Measurements from ENCODE around the gene PRSS48.

PRSS48 gene

DNA sequence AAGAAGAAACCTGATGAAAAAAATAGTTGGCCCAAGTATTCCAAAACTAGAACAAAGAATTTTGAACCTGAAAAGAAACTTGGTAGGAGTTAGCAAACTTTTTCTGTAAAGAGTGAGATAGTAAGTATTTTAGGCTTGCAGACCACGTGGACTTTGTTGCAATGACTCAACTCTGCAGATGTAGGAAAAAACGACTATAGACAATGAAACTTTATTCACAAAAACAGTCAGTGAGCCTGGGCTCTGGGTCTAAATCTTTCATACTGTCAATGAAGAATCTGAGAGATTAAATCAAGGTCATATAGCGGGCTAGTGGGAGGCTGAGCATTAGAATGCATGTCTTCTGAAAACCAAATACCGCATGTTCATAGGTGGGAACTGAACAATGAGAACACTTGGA lies 25.5 kb downstream of the PRSS48 start:
- WGBS (ENCODE audit: extremely low coverage, insufficient coverage, low lambda C conversion rate), result no CpG with 5 or more reads among the region's 4 CpGs
- Histone ChIP-seq H3K4me1 (ENCODE audit: control insufficient read depth, low read depth, low read length) (no peaks in the 10 kb centered on the region), H2BK5ac (ENCODE audit: low read length) (no peak overlapping the region), H2BK120ac (ENCODE audit: low read depth, low read length) (no peak overlapping the region), H3K23ac (ENCODE audit: low read length) (no peak overlapping the region), H4K8ac (ENCODE audit: low read depth, low read length) (no peak overlapping the region), H2AK5ac (ENCODE audit: low read length) (no peak overlapping the region), H3K27me3 (ENCODE audit: insufficient read depth, low read length, poor library complexity) (no peaks in the 10 kb centered on the region), H3K4me2 (ENCODE audit: low read length) (no peak overlapping the region), H3K9ac (ENCODE audit: low read length) (no peak overlapping the region), H4K5ac (ENCODE audit: low read length) (no peak overlapping the region), H3K27ac (ENCODE audit: low read depth, low read length) (no peak overlapping the region), H3K36me3 (ENCODE audit: control insufficient read depth, insufficient read depth, low read length) (no peaks in the 10 kb centered on the region), H3K56ac (ENCODE audit: low read length) (no peak overlapping the region), H3K4ac (ENCODE audit: low read depth, low read length) (no peak overlapping the region), H2BK15ac (replicated peaks; ENCODE audit: low read depth) (no peak overlapping the region), H3K4me3 (ENCODE audit: low read length) (no peak overlapping the region), H3K79me2 (ENCODE audit: control insufficient read depth, insufficient read depth, low read length) (peaks cover 30% of the 10 kb centered on the region), H3K79me1 (ENCODE audit: low read length) (peaks cover 10% of the 10 kb centered on the region), H3K18ac (ENCODE audit: low read length) (no peak overlapping the region)
- DNase-seq, result no peak

DNA sequence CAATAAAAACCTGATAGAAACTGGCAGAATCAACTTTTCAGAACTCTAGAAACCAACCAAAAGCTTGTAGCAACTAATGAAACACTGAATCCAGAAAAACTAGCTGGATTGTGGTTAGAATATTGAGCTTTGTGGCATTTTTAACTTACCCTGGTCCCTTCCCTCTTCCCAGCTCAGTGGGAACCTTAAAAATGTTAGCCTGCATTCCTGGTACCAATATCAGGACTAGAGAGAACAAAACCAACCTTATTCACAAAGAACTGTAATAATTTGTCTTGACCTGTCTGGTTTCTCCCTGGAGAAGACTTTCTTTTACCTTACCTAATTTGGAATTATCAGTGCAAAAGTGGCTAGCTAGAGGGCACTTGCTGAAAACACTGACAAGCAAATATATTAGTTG lies 27.3 kb downstream of the PRSS48 start:
- Histone ChIP-seq H3K4me3 (ENCODE audit: low read length) (no peak overlapping the region), H2AK5ac (ENCODE audit: low read length) (no peak overlapping the region), H3K4ac (ENCODE audit: low read depth, low read length) (no peak overlapping the region), H3K36me3 (ENCODE audit: control insufficient read depth, insufficient read depth, low read length) (no peaks in the 10 kb centered on the region), H3K18ac (ENCODE audit: low read length) (no peak overlapping the region), H3K27me3 (ENCODE audit: insufficient read depth, low read length, poor library complexity) (no peaks in the 10 kb centered on the region), H3K4me1 (ENCODE audit: control insufficient read depth, low read depth, low read length) (no peaks in the 10 kb centered on the region), H3K79me2 (ENCODE audit: control insufficient read depth, insufficient read depth, low read length) (peaks cover 36% of the 10 kb centered on the region), H2BK5ac (ENCODE audit: low read length) (no peak overlapping the region), H3K9ac (ENCODE audit: low read length) (no peak overlapping the region), H3K27ac (ENCODE audit: low read depth, low read length) (no peak overlapping the region), H4K5ac (ENCODE audit: low read length) (no peak overlapping the region), H4K8ac (ENCODE audit: low read depth, low read length) (no peak overlapping the region), H2BK120ac (ENCODE audit: low read depth, low read length) (no peak overlapping the region), H2BK15ac (replicated peaks; ENCODE audit: low read depth) (no peak overlapping the region), H3K56ac (ENCODE audit: low read length) (no peak overlapping the region), H3K23ac (ENCODE audit: low read length) (no peak overlapping the region), H3K4me2 (ENCODE audit: low read length) (no peak overlapping the region), H3K79me1 (ENCODE audit: low read length) (peaks cover 16% of the 10 kb centered on the region)
- no peak for DNase-seq

DNA sequence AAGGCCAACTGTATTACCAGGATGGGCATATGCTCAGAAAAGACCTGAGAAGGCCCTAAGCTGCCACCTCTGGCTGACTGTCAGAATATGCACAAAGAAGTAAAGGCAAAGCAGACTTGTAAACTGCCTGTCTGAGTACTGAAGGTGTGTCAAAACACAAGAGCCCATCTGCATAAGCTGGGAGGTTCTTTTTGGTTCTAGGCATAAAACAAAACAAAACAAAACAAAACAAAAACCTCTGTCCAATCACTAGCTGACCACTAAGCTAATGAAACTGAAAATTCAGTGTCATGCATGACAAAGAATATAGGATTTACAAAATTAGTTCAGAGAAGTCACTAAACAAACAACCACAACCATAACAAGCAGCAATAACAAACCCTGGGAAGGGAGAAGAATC lies 27.8 kb downstream of the PRSS48 start:
- Histone ChIP-seq H3K4me1 (ENCODE audit: control insufficient read depth, low read depth, low read length) (no peaks in the 10 kb centered on the region), H2BK5ac (ENCODE audit: low read length) (no peak overlapping the region), H3K36me3 (ENCODE audit: control insufficient read depth, insufficient read depth, low read length) (no peaks in the 10 kb centered on the region), H2AK5ac (ENCODE audit: low read length) (no peak overlapping the region), H4K8ac (ENCODE audit: low read depth, low read length) (no peak overlapping the region), H3K56ac (ENCODE audit: low read length) (no peak overlapping the region), H3K27ac (ENCODE audit: low read depth, low read length) (no peak overlapping the region), H2BK15ac (replicated peaks; ENCODE audit: low read depth) (no peak overlapping the region), H3K79me2 (ENCODE audit: control insufficient read depth, insufficient read depth, low read length) (peaks cover 40% of the 10 kb centered on the region), H3K18ac (ENCODE audit: low read length) (no peak overlapping the region), H2BK120ac (ENCODE audit: low read depth, low read length) (no peak overlapping the region), H3K4me2 (ENCODE audit: low read length) (no peak overlapping the region), H3K23ac (ENCODE audit: low read length) (no peak overlapping the region), H3K4me3 (ENCODE audit: low read length) (no peak overlapping the region), H3K9ac (ENCODE audit: low read length) (no peak overlapping the region), H3K27me3 (ENCODE audit: insufficient read depth, low read length, poor library complexity) (no peaks in the 10 kb centered on the region), H3K79me1 (ENCODE audit: low read length) (peaks cover 16% of the 10 kb centered on the region), H4K5ac (ENCODE audit: low read length) (no peak overlapping the region), H3K4ac (ENCODE audit: low read depth, low read length) (no peak overlapping the region)
- peak; percentile 63 for DNase-seq

DNA sequence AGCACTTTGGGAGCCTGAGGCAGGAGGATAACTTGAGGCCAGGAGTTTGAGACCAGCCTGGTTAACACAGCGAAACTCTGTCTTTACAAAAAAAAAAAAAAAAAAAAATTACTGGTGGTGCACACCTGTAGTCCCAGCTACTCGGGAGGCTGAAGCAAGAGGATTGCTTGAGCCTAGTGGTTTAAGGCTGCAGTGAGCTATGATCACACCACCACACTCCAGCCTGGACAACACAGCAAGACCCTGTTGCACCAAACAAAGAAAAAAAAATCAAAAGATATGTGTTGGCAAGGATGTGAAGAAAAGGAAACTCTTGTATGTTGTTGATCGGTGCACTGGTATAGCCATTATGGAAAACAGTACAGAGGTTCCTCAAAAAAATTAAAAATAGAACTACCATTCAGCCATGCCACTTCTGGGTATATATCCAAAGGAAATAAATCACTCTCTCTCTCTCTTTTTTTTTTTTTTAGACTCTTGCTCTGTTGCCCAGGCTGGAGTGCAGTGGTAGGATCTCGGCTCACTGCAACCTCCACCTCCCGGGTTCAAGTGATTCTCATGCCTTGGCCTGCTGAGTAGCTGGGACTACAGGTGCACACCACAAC lies 33.3 kb downstream of the PRSS48 start:
- no CpG with 5 or more reads among the region's 5 CpGs for WGBS (ENCODE audit: extremely low coverage, insufficient coverage, low lambda C conversion rate)
- H3K4me2 ChIP-seq (ENCODE audit: low read length), result no peak overlapping the region
- H3K4me3 ChIP-seq (ENCODE audit: low read length), result no peak overlapping the region
- no peak overlapping the region for H3K23ac ChIP-seq (ENCODE audit: low read length)
- H3K27ac ChIP-seq (ENCODE audit: low read depth, low read length), result no peak overlapping the region
- no peak overlapping the region for H2BK120ac ChIP-seq (ENCODE audit: low read depth, low read length)
- DNase-seq, result no peak
- H3K79me1 ChIP-seq (ENCODE audit: low read length), result peaks cover 17% of the 10 kb centered on the region
- H4K8ac ChIP-seq (ENCODE audit: low read depth, low read length), result no peak overlapping the region
- H2BK15ac ChIP-seq (replicated peaks; ENCODE audit: low read depth), result no peak overlapping the region
- no peak overlapping the region for H4K5ac ChIP-seq (ENCODE audit: low read length)
- H2AK5ac ChIP-seq (ENCODE audit: low read length), result no peak overlapping the region
- H2BK5ac ChIP-seq (ENCODE audit: low read length), result no peak overlapping the region
- H3K56ac ChIP-seq (ENCODE audit: low read length), result no peak overlapping the region
- no peak overlapping the region for H3K18ac ChIP-seq (ENCODE audit: low read length)
- no peaks in the 10 kb centered on the region for H3K27me3 ChIP-seq (ENCODE audit: insufficient read depth, low read length, poor library complexity)
- no peak overlapping the region for H3K9ac ChIP-seq (ENCODE audit: low read length)
- H3K4ac ChIP-seq (ENCODE audit: low read depth, low read length), result no peak overlapping the region
- H3K79me2 ChIP-seq (ENCODE audit: control insufficient read depth, insufficient read depth, low read length), result peaks cover 42% of the 10 kb centered on the region
- no peaks in the 10 kb centered on the region for H3K36me3 ChIP-seq (ENCODE audit: control insufficient read depth, insufficient read depth, low read length)
- peaks cover 10% of the 10 kb centered on the region for H3K4me1 ChIP-seq (ENCODE audit: control insufficient read depth, low read depth, low read length)

DNA sequence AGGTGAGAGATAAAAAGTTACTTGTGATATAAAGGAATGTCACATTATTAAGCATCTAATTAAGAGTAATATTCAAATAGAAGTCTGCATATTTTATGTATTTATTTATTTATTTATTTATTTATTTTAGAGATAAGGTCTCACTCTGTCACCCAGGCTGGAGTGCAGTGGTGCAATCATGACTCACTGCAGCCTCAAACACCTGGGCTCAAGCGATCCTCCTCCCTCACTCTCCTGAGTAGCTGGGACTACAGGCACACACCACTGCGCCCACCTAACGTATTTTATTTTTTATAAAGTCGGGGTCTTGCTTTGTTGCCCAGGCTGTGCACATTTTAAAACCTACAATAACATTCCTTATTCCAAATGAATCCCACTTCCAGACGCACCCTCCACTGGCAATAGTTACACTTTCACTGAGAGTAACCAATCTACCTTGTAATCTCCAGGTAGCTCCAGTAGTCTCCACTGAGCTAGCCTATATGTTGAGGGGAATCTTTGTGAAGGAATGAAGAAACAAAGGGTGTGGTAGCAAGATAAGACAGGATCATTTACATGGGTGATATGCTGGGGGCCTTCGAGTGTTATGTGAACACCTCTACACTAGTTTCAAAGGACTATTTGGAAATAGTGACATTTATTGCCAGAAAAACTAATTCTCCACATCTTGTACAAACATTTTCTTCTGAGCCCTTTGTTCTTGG lies 36.5 kb downstream of the PRSS48 start:
- H2AK5ac ChIP-seq (ENCODE audit: low read length), result no peak overlapping the region
- H3K36me3 ChIP-seq (ENCODE audit: control insufficient read depth, insufficient read depth, low read length), result no peaks in the 10 kb centered on the region
- no peak overlapping the region for H3K23ac ChIP-seq (ENCODE audit: low read length)
- no peak overlapping the region for H3K27ac ChIP-seq (ENCODE audit: low read depth, low read length)
- H4K8ac ChIP-seq (ENCODE audit: low read depth, low read length), result no peak overlapping the region
- H3K27me3 ChIP-seq (ENCODE audit: insufficient read depth, low read length, poor library complexity), result no peaks in the 10 kb centered on the region
- H2BK15ac ChIP-seq (replicated peaks; ENCODE audit: low read depth), result no peak overlapping the region
- no peak overlapping the region for H3K9ac ChIP-seq (ENCODE audit: low read length)
- H3K4me2 ChIP-seq (ENCODE audit: low read length), result no peak overlapping the region
- no peak for DNase-seq
- no peak overlapping the region for H2BK120ac ChIP-seq (ENCODE audit: low read depth, low read length)
- H3K4me3 ChIP-seq (ENCODE audit: low read length), result no peak overlapping the region
- no peak overlapping the region for H3K4ac ChIP-seq (ENCODE audit: low read depth, low read length)
- H4K5ac ChIP-seq (ENCODE audit: low read length), result no peak overlapping the region
- no peak overlapping the region for H3K56ac ChIP-seq (ENCODE audit: low read length)
- WGBS (ENCODE audit: extremely low coverage, insufficient coverage, low lambda C conversion rate), result no CpG with 5 or more reads among the region's 6 CpGs
- no peak overlapping the region for H2BK5ac ChIP-seq (ENCODE audit: low read length)
- H3K79me1 ChIP-seq (ENCODE audit: low read length), result peaks cover 8% of the 10 kb centered on the region
- H3K18ac ChIP-seq (ENCODE audit: low read length), result no peak overlapping the region
- H3K4me1 ChIP-seq (ENCODE audit: control insufficient read depth, low read depth, low read length), result peaks cover 10% of the 10 kb centered on the region
- H3K79me2 ChIP-seq (ENCODE audit: control insufficient read depth, insufficient read depth, low read length), result peaks cover 41% of the 10 kb centered on the region

DNA sequence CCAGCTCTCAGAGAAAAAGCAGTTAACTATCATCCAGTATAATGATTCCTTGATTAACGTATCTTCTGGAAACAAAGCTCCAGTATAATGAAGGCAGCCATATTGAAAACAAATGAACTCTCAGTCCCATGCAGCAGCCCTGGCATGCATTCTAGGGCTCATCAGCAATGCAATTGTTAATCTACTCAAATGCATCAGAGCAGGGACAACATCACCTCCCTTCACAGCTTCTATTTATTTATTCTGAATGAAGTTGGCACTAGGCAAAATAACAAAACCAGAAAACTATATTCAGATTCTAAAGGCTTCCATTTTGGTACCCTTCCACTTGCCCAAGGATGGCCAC lies 37.0 kb downstream of the PRSS48 start:
- Histone ChIP-seq H2AK5ac (ENCODE audit: low read length) (no peak overlapping the region), H3K4ac (ENCODE audit: low read depth, low read length) (no peak overlapping the region), H3K56ac (ENCODE audit: low read length) (no peak overlapping the region), H3K18ac (ENCODE audit: low read length) (peak overlapping the region; percentile 7), H4K8ac (ENCODE audit: low read depth, low read length) (no peak overlapping the region), H3K4me3 (ENCODE audit: low read length) (no peak overlapping the region), H3K27ac (ENCODE audit: low read depth, low read length) (no peak overlapping the region), H3K79me2 (ENCODE audit: control insufficient read depth, insufficient read depth, low read length) (peaks cover 39% of the 10 kb centered on the region), H2BK5ac (ENCODE audit: low read length) (no peak overlapping the region), H3K79me1 (ENCODE audit: low read length) (peaks cover 8% of the 10 kb centered on the region), H3K9ac (ENCODE audit: low read length) (no peak overlapping the region), H4K5ac (ENCODE audit: low read length) (no peak overlapping the region), H3K36me3 (ENCODE audit: control insufficient read depth, insufficient read depth, low read length) (no peaks in the 10 kb centered on the region), H3K4me1 (ENCODE audit: control insufficient read depth, low read depth, low read length) (peaks cover 10% of the 10 kb centered on the region), H3K27me3 (ENCODE audit: insufficient read depth, low read length, poor library complexity) (no peaks in the 10 kb centered on the region), H3K23ac (ENCODE audit: low read length) (no peak overlapping the region), H3K4me2 (ENCODE audit: low read length) (no peak overlapping the region), H2BK120ac (ENCODE audit: low read depth, low read length) (no peak overlapping the region), H2BK15ac (replicated peaks; ENCODE audit: low read depth) (no peak overlapping the region)
- WGBS (ENCODE audit: extremely low coverage, insufficient coverage, low lambda C conversion rate), result no CpG with 5 or more reads among the region's 1 CpG
- DNase-seq, result no peak
